NCI-H2081 treated with DMSO at 0.1 percent for 48 hours (cell line): ENCODE results near the gene BMP8B.
"Not testable (repeated sequence)": the region's sequence is repeated elsewhere in the genome, so short reads cannot be mapped to it uniquely, and the experiment has no call there.

Experiments
- DNase-seq: peaks from one replicate; lab custom pipeline; 2025; lab: John Stamatoyannopoulos, UW

Gene BMP8B, protein sequence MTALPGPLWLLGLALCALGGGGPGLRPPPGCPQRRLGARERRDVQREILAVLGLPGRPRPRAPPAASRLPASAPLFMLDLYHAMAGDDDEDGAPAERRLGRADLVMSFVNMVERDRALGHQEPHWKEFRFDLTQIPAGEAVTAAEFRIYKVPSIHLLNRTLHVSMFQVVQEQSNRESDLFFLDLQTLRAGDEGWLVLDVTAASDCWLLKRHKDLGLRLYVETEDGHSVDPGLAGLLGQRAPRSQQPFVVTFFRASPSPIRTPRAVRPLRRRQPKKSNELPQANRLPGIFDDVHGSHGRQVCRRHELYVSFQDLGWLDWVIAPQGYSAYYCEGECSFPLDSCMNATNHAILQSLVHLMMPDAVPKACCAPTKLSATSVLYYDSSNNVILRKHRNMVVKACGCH

DNA sequence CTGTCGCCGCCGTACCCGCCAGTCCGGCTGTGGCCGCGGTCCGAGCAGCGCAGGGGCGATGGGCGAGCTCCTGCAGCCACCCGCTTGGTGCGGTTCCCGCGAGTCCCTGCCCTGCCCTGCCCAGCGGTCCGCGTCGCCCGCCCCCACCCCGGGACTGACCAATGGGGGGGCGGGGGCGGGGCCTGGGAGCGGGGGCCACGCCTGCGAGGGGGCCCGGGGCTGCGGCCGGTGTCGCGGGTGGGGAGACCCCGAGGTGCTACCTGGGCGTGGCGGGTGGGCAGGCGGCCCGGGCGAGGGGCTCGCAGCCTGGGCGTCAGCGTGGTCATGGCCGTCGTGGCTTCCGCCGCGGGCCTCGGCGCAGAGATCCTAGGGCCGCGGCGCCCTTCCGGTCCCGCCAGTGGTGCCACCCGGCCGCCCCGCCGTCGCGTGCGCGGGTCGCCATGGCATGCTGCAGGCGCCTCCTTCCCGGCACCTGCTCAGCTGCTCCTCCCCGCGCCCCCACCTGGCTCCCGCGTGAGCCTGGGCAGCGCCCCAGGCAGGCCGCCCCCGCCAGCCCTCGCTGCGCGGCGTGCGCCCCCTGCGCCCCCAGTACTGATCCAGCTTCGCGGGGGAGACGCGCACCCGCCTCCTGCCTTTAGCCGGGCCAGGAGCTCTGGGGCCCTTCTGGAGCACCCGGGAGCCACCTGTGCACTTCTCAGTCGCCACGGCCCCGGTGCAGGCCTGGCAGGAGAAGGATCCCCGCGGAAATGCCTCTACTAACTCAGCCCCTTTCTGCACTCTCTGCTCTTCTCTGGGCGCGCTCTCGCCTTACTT lies at the start of gene BMP8B:
Gene BMP8B, minus strand, starts transcription at position 108 of the 813 bp plus-strand sequence. CDS start 380 bp downstream, outside the sequence.
- no peak for DNase-seq

DNA sequence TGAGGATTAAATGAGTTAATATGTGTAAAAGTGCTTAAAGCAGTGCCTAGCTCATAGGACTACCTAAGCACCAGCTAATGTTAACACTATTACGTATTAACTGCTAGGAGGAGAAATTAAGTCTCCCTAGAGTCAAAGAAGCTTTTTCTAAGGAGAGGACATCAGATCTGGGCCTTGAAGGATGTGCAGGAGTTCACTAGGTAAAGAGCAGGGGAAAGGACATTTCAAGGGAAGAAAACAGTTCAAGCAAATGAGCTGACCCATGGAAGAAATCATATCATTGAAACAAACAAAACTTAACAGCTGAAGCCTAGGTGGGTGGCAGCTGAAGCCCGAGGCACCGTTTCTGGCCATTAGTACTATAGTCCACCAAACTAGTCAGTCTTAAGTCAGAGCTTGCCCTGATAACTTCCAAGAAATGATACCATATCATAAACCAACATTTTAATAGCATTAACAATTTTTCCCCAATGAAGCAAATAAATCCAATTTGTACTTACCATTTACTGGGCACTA lies 48.0 kb upstream of the BMP8B start:
- no peak for DNase-seq

DNA sequence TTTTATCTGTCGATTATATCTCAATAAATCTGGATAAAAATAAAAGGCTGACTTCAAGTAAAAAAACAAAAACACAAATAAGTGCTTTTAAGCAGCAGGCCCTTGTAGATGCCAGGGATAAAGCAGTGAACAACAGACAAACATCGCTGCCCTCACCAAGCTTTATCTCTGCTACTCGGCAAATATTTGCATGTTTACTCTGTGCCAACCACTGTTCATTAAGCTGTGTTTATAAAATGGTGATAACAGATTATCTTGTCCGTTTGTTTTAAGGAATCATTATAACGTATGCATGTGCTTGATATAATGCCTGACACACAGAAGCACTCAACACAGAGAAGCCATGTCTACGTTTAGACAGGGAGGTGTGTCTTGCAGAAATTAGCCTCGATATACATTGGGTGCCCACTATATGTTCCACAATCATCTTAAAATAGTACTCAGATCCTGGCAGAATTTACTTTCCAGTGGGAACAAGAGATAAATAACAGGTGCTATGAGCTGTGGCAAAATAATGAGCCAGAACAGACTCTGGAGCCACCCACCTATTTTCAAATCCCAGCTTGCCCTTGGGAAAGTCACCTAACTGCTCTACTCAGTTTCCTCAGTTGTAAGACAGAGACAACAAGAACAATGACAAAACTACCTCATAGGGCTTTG lies 47.4 kb upstream of the BMP8B start:
- DNase-seq, result no peak

DNA sequence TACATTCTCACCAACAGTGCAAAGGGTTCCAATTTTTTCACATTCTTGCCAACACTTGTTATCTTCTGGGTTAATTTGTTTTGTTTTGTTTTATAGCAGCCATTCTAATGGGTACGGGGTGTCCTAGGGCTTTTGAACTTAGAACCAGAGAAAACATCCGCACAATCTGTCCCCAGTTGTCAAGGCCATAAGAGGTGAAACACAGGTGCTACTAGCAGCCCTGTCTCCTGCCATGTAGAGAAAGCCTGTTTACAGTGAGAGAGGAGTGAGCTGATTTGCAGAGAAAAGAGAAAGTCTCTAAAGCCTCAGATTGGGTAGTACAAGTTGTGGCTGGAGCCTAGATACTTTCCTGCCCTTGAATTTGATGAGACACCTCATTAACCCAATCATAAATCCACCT lies 46.4 kb upstream of the BMP8B start:
- no peak for DNase-seq

DNA sequence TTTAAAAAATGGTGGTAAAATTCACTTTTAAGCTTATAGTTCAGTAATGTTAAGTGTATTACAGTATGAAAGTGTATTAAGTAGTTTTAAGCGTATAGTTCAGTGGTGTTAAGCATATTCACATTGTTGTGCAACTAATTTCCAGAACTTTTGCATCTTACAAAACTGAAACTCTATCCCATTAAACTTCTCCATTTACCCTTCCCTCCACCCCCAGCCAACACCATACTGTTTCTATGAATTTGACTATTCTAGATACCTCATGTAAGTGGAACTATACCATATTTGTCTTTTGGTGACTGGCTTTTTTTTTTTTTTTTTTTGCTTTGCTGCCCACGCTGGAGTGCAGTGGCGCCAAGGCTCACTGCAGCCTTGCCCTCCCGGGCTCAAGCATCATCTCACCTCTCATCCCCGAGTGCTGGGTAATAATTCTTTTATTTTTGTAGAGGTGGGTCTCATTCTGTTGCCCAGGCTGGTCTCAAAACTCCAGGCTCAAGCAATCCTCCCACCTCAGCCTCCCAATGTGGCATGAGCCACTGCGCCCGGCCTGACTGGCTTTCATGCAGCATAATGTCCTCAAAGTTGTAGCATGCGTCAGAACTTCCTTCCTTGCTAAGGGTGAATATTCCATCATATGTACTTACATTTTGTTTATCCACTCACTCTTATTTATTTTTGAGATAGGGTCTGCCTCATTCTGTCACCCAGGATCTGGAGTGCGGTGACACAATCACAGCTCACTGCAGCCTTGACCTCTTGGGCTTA lies 45.1 kb upstream of the BMP8B start:
- DNase-seq, result no peak

DNA sequence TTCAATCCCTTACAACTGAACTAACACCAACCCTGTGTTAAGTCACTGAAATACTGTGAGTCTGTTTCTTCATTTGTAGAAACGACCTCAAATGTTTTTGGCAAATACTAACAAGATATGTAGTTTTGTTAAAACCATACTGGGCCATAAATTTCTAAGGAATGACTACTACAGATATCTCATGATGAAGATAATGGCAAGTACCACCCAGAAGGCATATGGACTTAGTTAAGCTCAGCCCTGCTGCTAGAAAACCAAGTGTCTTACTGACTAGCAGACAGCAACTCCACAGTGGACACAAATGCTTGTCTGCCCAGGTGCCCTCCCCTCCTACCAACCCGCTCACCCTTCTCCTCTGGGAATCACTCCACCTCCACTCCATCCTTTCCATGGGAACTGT lies 44.5 kb upstream of the BMP8B start:
- DNase-seq, result no peak

DNA sequence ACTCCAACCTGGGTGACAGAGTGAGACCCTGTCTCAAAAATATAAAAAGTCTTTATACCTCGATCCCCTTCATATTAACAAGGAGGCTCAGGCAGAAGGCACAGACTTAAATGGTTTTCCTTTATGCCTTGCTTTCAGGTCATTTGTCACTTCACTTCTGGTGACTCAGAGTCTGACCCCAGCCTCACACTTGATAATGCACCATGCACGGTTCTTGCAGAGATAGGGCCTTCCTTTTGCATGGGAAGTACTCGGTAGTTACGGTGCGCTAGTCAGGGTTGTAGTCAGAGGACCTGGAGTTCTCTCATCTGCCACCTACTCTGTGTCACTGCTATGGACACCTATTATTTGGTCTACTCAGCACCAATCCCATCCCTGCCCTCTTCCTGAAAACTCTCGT lies 43.6 kb upstream of the BMP8B start:
- DNase-seq, result no peak

DNA sequence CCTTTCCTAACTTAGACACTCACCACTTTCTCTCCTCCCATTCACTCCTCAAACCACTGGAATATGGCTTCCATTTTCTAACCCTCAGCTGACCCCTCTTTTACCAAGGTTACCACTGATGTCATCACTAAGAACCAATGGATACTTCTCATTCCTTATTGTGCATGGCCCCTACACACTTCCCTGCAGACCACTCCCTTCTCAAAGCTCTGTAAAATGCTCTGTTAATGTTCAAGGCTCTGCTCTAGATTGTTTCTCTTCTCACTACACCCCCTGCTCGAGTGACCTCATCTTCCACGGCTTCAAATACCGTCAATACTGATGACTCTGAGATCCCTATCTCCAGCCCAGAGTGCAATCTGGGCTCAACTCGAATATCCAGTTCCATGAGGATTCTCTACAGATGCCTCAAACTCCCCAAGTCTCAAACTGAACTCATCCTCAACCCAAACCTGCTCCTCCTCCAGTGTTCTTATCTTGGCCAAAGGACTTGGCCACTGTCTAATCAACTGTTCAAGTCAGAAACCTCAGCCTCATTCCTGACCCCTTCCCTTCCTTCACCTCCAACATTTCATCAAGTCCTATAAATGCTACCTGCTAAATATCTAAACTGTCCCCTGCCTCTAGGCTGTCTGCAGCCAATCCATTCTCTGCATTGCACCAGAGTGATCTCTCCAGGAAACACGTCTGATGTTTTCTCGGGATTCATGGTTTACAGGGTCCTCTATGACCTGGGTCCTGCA lies 41.3 kb upstream of the BMP8B start:
- no peak for DNase-seq

DNA sequence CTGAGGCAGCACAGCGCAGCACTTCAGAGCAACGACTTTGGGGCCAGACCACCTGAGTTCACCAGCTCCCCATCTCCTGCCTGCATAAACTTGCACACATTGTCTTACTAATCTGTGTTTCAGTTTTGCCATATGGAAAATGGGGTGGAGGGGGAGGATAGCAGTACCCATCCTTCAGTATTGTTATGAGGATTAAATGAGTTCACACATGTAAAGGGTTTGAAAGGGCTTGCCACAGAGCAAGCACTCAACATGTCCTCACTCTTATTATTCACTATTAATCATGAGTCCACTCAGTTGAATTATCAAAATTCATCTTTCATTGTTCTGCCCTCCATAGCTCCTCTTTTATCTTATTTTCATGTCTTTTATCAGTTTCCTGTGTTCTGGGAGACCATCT lies 40.1 kb upstream of the BMP8B start:
- no peak for DNase-seq

DNA sequence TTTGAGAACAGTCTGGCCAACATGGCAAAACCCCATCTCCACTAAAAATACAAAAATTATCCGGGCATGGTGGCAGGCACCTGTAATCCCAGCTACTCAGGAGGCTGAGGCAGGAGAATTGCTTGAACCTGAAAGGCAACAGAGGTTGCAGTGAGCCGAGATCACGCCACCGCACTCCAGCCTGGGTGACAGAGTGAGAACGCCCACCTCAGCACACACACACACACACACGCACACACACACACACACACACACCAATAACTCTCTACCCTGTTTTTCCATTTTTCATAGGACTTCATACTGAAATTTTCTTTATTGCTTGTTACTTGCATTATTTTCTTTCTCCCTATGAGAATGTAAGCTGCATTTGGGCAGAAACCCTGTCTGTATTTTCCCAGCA lies 39.6 kb upstream of the BMP8B start:
- not testable (repeated sequence) for DNase-seq

DNA sequence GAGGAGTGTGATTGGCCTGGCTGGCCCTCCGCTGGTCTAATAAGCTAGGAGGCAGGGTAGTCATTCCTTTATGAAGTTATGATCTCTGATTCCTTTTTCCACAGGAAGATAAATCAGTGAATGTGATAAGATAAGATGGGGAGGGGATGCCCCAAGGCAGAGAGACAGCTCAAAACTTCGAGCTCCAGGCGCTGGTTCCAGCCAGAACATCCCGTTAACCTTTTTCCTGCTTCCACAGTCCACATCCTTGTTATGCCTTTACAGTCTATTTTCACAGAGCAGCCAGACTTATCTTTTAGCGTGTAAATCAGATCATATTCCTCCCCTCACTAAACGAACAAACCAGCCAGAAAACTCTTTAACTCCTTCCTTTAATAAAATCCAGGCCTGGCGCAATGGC lies 38.5 kb upstream of the BMP8B start:
- no peak for DNase-seq

DNA sequence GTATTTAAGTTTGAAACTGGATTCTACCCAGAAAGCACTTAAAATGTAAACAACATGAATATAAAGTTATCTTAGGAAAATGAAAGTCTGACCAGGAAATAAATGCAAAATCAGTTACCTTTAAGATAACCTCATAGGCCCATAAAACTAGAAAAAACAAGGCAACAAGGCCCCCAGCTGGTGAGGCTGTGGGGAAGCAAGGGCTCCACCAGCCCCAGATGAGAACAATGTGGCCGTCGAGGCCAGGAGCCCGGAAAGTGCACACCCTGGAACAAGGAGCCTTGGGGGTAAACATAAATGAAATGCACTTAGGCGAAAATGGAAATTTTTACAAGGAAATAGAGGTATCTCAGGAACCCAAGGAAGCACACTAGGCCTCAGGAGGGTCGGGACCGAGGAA lies 37.9 kb upstream of the BMP8B start:
- DNase-seq, result no peak

DNA sequence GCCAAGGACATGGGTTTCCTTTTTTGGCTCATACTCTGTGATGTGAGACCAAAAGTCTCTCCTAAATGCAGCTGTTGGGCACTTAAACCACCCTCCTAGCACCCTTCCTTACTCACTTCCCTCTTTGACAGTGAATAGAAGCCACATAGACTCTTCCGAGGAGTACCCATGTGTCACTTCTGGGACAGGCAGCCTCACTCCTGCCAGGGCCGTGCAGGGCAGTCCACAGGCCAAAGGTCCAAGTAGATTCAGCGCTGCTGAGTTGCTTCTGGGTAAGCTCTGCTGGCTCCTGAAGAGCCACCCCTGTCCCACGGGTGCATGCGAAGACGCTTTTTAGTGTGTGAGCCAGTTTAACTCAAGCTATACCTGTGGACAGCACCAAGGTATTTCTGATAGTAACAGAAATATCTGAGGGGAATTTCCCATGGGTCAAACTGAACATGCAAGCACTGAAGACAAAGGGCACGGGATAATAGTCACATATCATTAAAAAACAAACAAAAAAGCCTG lies 36.8 kb upstream of the BMP8B start:
- DNase-seq, result no peak

DNA sequence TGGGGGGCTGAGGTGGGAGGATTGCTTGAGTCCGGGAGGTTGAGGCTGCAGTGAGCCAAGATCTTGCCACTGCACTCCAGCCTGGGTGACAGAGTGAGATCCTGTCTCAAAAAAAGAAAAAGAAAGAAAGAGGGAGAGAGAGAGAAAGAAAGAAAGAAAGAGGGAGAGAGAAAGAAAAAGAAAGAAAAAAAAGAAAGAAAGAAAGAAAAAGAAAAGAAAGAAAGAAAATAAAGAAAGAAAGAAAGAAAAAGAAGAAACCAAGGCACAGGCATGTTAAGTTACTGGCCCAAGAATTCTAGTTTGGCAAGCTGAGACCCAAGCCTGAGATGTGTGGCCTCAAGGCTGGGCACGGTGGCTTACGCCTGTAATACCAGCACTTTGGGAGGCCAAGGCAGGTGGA lies 34.8 kb upstream of the BMP8B start:
- DNase-seq, result not testable (repeated sequence)

DNA sequence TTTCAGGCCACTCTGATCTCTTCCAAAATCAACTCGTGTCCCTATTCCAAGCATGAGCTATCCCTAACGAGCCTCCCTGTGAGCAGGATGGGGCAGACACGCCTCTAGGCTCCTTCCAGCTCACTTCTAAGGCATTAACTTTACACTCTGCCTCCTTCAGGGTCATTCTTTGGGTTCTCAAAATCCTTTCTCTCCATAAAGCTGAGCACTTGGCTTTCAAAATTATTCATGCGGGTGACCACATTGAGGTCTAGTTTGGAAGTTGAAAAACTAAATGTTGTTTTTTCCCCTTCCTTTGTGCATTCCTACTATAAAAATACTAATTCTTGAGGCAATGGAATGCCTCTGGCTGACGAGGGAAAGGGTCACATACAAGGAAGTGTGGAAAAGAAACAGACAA lies 33.5 kb upstream of the BMP8B start:
- no peak for DNase-seq

DNA sequence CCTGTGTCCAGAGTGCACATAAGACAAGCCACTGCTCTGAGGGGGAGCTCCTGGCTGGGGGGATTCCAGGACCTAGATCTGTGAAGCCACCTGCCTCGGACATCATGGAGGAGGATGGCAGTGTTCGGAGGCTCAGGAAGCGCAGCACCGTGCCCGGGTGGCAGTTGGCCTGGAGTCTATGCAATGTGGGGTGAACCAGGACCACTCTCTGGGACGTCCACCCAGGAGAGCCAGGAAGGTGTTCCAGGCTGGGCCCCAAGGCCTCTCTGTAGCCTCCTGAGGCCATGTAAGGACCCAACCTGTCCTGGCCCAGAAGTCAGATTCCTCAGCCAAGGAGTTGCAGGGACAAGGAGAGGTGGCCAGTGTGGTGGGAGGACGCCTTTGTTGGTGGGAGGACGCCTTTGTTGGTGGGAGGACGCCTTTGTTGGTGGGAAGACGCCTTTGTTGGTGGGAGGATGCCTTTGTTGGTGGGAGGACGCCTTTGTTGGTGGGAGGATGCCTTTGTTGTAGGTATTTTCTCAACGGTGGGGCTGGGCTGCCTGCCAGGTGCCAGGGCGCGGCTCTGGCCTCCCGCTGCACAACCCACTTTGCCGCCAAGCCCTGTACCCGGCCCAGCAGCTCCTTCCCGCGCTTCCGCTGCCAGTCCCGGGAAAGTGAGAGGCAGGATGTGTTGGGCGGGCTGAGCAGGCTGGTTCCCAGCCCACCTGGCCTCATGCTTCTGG lies 30.6 kb upstream of the BMP8B start:
- DNase-seq, result no peak

DNA sequence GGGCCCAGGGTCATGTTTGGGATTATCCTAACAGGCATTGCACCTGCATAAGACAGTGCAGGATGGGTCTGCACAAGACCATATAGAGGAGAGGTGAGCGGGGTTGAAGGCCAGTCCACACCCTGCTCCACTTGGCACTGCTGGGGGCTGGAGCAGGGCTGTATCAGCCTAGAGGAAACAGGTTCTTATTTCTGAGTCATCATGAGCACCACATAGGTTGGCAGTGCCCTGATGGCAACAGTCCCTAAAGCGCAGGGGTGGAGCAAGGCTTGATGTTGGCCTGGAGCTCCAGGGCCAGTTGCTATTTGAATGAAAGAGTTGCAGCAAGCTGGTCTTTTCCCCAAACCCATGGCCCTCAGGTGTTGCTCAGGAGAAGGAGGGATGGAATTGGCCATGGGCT lies 29.8 kb upstream of the BMP8B start:
- DNase-seq, result no peak

DNA sequence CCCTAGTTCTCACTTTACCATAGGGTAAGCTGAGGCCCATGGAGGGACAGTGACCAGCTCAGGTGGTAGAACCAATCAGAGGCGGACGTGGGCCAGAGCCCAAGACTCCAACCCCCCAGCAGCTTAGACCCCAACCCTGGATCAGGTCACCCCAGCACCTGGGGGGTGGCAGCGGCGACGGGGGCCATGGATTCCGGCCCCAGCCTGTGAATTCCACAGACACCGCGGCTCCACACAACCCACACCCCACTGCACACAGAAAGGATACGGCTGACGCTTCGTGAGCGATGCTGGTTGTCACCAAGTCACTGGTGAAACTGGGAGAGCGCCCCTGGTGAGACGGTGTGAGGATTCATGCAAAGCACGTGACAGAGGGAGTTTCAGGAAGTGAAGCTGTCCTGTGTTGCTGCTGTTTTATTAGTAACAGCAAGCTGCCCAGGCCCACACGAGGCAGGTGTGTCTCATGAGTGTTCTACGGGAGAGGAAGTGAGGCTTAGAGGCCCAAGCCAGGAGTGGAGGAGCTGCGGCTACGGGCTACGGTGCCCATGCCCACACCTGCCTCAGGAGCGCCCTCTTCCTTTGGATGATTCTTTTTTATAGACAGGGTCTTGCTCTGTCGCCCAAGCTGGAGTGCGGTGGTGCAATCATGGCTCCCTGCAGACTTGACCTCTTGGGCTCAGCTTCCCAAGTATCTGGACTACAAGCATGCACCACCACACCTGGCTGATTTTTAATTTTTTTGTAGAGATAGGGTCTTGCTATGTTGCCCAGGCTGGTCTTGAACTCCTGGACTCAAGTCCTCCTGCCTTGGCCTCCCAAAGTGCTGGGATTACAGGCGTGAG lies 28.6 kb upstream of the BMP8B start:
- DNase-seq, result peak; percentile 39

DNA sequence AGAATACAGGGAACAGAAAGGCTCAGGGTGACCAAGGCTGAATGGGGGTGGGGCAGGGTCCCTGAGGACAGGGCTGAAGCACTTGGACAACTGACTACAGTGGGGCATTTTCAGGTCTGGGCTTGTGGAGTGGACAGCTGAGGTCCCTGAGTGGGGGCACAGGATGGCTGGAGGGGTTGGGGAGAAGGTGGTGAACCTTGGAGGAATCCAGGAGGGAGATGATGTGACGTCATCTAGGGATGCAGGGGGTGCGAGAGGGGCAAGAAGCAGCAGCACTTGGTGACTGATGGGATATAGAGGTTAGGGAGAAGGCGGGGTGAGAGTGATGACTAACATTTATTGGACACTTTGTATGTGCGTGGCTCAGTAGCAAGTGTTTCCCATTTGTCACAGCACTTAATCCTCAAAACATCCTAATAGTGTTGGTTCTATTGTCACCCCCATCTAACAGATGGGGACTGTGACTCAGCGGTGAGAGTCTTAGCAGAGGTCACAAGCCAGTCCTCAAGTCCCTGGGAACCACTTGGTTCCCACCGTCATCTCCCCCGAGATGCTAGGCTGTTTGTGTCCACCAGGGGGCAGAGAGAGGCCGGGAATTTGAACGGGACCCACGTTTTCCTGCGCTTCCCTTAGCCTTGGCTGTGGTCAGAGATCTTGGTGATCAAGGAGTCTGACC lies 27.9 kb upstream of the BMP8B start:
- no peak for DNase-seq
